ENCODE data around the gene SMAD4. TPM values are rescaled to one million over a fixed set of nuclear protein-coding genes. Genes with fewer than 3 reads are reported as not detected.

Gene SMAD4
- total RNA-seq, 1 experiment from 2014 or later = 172 TPM

DNA sequence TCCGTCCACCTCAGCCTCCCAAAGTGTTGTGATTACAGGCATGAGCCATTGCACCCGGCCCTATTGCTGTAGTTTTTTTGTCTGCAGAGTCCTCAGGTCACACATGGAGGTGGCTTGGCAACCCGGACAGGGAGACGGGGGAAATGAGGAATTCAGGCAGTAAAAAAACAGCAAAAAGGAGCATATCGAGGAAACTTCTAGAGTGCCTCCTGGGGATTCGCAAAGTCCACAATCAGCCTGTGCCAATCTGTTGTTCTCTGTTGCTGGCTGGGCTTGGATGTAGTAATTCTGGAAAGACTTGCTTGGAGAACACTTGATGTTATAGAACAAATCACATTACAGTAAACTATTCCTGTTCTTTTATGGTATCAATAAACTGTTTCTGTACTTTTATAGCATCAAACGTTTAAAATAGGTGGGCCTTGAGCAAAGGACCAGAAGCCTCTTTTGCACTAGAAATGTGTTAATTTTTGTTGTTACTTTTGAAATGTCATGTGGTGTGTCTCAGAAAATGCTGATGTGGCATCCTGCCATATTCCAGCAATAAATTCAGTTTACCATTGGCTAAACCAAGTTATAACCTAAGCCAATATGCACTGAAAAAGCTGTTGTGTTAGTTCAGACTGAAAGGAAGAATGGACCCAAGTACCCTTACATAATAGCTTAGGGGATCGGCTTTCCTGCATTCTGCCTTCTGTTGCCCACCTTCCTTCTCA lies 47.8 kb upstream of the SMAD4 start:
- Histone ChIP-seq H3K18ac (ENCODE audit: insufficient read length, low read depth, low read length) (no peak overlapping the region), H4K8ac (replicated peaks; ENCODE audit: insufficient read length, low read depth, low read length) (no peak overlapping the region), H4K20me1 (ENCODE audit: control insufficient read depth, insufficient read depth, insufficient read length) (no peaks in the 10 kb centered on the region), H3K56ac (ENCODE audit: insufficient read length, low read depth, low read length) (no peak overlapping the region), H3K79me1 (ENCODE audit: insufficient read depth, low read depth, low read length, poor library complexity, severe bottlenecking) (no peaks in the 10 kb centered on the region), H3K79me2 (ENCODE audit: insufficient read depth, low read length) (no peaks in the 10 kb centered on the region), H2AFZ (ENCODE audit: low read length) (no peak overlapping the region), H4K5ac (ENCODE audit: insufficient read length, low read depth, low read length) (no peak overlapping the region), H3K27me3 (ENCODE audit: insufficient read depth, low read length) (no peaks in the 10 kb centered on the region), H3K23me2 (ENCODE audit: insufficient read length, low read depth, low read length, poor library complexity, severe bottlenecking) (no peaks in the 10 kb centered on the region), H2BK120ac (ENCODE audit: low read depth, low read length, poor library complexity, severe bottlenecking) (no peak overlapping the region), H3K9ac (ENCODE audit: extremely low read depth, insufficient read length, low read length) (no peak overlapping the region), H3K23ac (ENCODE audit: insufficient read length, low read depth, low read length) (no peak overlapping the region), H3K4me2 (ENCODE audit: insufficient read depth, insufficient read length, low read length) (no peak overlapping the region), H2AK5ac (ENCODE audit: insufficient read length, low read length) (no peak overlapping the region), H3K4ac (ENCODE audit: low read depth, low read length) (no peak overlapping the region), H3K9me3 (ENCODE audit: control insufficient read depth, low read depth, low read length) (peaks cover 1% of the 10 kb centered on the region), H3K4me1 (ENCODE audit: insufficient read depth, low read length) (no peaks in the 10 kb centered on the region), H3K27ac (ENCODE audit: insufficient read length, low read depth, low read length) (no peak overlapping the region), H2BK20ac (ENCODE audit: low read depth, low read length, poor library complexity, severe bottlenecking) (no peak overlapping the region), H3K14ac (ENCODE audit: insufficient read depth, low read length) (no peak overlapping the region; the same call in 1 of the 2 replicates), H4K91ac (ENCODE audit: insufficient read length, low read depth, low read length) (no peak overlapping the region), H2BK15ac (ENCODE audit: low read depth, low read length) (no peak overlapping the region), H2BK12ac (ENCODE audit: insufficient read length, low read depth, low read length) (no peak overlapping the region), H3T11ph (ENCODE audit: low read length) (no peak overlapping the region), H2BK5ac (ENCODE audit: insufficient read length, low read length) (no peak overlapping the region)
- peaks cover 8 to 10% of the 10 kb centered on the region in 2 experiments; a peak in 4 of 5 replicates for H3K9me3 Mint-ChIP-seq
- peaks cover 21 to 26% (median 22%) of the 10 kb centered on the region in 3 experiments for H3K36me3 Mint-ChIP-seq (ENCODE audit: insufficient read depth in 1 of 3, low read depth in 3 of 3)
- no peaks in the 10 kb centered on the region for H3K27me3 Mint-ChIP-seq (ENCODE audit: low read depth)
- no peak overlapping the region for H3K4me3 Mint-ChIP-seq
- no peak for DNase-seq
- no peak overlapping the region; a peak in 2 of 7 replicates for H3K27ac Mint-ChIP-seq
- TF ChIP-seq, protein P1, sequence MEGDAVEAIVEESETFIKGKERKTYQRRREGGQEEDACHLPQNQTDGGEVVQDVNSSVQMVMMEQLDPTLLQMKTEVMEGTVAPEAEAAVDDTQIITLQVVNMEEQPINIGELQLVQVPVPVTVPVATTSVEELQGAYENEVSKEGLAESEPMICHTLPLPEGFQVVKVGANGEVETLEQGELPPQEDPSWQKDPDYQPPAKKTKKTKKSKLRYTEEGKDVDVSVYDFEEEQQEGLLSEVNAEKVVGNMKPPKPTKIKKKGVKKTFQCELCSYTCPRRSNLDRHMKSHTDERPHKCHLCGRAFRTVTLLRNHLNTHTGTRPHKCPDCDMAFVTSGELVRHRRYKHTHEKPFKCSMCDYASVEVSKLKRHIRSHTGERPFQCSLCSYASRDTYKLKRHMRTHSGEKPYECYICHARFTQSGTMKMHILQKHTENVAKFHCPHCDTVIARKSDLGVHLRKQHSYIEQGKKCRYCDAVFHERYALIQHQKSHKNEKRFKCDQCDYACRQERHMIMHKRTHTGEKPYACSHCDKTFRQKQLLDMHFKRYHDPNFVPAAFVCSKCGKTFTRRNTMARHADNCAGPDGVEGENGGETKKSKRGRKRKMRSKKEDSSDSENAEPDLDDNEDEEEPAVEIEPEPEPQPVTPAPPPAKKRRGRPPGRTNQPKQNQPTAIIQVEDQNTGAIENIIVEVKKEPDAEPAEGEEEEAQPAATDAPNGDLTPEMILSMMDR (conservative IDR thresholded peaks at IDR 0.05) = no peak
- peaks cover 6 to 7% of the 10 kb centered on the region in 2 experiments; a peak in 3 of 4 replicates for H3K4me1 Mint-ChIP-seq
- no CpG with 5 or more reads among the region's 8 CpGs for WGBS (ENCODE audit: extremely low coverage, insufficient read length, low lambda C conversion rate)

All from H9 (cell line).